HG03103 (cell line): ENCODE data around the gene RUNX1.

ENCODE experiments used
- ATAC-seq: cut with Tn5 transposase; IDR thresholded peaks from one replicate; pipeline ENCODE4 v1.9.1; 2021; ENCODE audit warnings: low read depth; ENCODE audit not compliant: unreplicated experiment

RUNX1 gene

DNA sequence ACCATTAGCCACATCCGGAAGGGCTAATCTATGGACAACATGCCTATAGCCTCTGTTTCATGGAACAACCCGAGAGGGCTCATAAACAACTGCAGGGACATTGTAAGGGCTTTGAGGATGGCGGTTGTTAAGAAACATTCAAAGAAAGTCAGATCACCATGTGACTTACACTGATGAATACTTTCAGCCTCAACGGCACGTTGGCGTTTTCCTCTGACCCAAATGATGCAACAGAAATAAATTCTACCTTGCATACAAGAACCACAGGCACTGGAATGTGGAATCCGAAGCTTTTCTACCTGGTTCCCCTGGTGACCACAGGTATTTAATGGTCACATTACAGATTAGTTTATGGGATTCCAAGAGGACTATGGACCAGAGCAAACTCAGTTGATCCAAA is 273.3 kb downstream of the RUNX1 start:
- no peak for ATAC-seq

DNA sequence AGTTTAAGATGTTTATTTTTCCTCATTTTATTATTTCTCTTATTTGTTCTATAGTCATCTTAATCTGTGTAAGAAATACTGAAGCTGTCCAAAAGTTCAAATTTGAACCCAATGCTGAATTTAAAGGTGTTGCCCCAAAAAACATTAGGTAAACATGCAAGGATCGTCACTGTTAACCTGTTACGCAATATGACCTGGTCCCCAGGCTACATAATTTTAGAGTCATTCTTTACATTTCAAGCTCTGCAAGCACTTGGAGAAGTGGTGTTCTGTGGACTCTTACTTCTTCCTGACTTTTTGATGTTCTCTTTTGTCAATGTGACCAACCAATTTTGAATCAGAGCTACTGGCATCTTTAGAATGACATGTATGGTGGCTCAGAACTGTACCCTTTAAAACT is 274.4 kb downstream of the RUNX1 start:
- no peak for ATAC-seq

- ATAC-seq: no peak
Observed at GRCh38 chr21:34771512-34772028, 277.5 kb downstream of the RUNX1 start.

- no peak for ATAC-seq
Observed at GRCh38 chr21:34770576-34770975, 278.5 kb downstream of the RUNX1 start.

- ATAC-seq: no peak
Observed at GRCh38 chr21:34768326-34768725, 280.8 kb downstream of the RUNX1 start.

DNA sequence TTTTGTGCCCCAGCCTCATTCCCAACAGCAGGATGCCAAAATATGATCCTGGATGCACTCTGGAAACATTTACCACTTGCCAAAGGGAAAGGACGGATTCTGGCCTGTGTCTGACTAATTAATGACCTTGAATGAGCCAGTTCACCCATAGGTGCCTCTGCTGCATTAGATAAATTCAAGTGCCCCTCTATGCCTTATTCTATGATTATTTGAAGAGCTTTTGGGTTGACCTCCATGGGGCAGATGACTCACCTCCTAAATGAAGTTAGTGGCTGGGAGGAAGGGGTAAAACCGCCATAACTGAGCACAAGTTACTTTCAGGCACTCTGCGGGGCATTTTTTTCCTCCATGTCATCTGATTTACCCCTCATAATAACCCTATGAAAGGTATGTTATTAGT is 282.2 kb downstream of the RUNX1 start:
- no peak for ATAC-seq

DNA sequence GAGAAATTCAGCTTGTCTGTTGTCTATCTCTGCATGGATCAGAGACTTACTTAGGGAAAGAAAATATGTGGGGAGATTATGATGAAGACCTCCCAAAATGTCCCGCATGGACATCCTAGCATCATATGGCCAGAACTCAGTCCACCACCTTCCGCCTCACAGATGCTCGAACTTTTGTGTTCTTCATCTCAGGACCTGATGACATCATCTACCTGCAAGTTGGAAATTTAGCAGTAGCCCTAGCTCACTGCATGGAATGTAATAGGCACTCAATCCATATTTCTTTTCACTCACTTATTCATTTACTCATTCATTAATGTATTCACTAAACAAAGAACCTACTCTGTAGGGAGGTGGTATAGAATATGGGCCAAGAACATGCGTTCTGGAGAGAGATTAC is 283.5 kb downstream of the RUNX1 start:
- ATAC-seq: no peak

GRCh38 chr21:34764715-34765284 is 284.3 kb downstream of the RUNX1 start:
- no peak for ATAC-seq

- no peak for ATAC-seq
Observed at GRCh38 chr21:34762786-34763185, 286.3 kb downstream of the RUNX1 start.

DNA sequence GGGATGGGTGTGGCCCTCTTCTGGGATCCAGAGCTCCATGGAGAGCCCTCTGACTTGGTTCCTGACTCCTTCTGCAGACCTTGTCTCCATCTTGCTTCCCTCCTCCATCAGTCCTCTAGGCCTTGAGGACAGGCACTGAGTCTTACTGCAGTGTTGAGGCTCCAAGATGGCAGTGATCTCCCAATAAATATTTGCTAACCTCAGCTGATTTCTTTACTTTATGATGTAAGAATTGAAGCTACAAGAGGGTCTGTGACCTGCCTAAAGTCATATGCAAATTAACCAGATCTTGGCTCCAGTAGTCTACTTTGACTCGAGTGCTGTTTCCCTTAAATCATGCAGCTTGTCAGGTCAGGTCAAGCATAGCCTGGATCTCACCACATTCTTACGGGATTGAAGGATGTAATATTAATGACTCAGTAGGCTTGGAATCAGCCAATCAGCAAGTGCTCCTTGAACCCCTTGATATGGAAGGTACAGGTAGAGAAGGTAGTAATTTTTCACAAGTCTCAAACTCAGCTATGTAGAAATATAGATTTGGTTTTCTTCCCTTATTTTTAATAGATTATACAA is 287.3 kb downstream of the RUNX1 start:
- no peak for ATAC-seq

DNA sequence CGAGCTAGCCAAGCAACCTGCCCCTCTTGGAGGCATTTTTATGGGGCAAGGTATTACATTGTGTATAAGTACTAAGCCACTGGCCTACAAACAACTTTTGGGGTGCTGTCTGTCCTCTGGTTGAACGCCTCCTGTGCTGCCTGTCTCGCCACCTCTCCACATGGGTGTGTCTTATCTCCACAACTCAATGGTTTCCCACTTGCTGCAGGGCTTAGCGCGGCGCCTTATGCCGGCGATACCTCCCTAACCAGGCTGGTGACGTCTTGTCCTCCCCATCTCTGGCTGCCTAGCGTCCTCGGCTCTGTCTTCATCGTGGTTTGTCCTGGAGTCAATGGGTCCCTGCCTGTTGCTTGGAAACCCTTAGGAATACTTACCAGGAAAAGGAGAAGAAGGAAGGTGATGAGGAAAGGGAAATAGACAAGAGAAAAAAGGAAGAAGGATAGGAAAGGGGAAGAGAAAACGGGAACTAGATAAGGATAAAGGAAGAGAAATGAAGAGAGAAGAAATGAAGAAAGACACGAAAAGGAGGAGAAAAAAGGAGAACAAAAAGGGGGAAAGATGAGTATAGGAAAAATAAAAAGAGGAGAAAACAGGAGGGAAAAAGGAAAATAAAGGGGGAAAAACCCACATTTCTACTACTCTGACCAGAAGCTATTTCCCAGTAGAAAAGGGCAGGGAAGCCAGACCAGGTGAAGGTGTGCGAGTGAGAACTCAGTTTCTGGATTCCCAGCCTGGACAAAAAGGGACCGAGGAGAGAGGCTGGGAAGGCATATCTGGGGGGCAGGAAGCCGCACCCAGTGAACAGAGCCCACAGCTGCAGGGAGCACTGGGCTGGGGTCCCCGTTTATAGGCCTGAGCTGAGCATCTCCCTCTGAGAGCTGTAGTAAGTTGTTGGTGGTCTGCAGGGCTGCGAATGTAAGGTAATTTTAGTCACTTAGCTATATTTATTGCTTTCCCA is 294.1 kb downstream of the RUNX1 start:
- no peak for ATAC-seq

DNA sequence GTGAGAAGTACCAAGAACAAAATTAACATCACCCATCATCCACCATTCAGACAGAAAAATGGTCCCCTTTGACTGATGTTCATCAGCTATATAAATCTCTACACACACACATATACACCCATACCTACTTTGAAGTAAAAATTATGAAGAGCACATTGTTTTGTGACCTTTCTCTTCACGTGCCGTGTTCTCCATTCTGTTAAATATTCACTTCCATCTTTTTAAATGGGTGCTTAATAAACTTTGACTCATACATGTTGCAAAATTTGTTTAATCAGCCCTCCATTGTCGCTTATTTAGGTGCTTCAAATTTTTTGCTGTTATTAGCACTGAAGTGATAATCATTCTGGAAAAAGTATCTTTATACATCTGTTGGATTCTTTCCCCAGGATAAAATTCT is 300.2 kb downstream of the RUNX1 start:
- ATAC-seq: no peak

DNA sequence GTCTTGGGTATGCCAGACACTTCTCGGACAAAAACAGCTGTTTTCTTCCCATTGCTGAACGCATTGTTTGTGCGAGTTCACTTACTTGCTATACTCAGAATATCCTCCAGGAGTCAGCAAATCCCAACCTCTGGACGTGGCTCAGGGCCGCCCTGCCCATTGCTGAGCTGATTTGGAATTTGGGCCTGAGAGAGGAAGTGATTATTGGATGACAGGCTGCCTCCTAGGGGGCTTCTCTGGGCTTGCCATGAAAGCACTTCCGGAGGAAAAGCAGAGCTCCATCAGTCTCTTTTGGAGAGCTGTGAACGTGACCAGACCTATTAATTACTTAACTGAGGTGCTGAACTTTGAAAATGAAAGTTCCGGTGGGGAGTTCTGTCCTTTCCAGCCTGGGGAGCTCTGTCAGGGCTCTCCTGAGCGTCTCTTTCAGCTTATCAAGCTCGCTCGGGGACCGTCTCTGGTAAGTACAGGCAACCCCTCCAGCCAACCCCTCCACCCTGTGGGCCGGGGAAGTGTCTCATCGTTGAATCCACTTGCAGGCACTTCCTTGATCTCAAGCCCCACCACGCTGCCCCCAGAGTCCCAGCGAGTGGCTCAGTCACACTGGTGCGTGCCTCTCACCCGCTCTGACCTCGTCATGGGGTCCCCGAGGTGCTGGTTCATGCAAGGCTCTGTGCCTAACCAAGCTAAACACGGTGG is 303.4 kb downstream of the RUNX1 start:
- no peak for ATAC-seq

DNA sequence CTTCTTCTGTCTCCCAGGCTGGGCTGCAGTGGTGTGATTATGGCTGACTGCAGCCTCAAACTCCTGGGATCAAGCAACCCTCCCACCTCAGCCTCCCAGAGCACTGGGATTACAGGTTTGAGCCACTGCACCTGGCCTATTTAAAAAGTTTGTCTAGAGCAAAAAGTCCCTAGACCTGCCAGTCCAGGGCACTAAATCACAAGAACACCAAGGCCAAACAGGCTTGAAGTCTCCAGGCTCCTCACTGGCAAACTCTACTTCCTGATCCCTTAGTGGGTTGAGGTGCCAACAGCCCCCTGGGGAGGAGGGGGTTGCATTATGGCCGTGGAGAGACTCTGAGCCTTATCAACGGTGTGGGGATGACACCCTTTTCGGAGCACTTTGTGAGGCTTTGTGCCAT is 304.3 kb downstream of the RUNX1 start:
- ATAC-seq: no peak

- no peak for ATAC-seq
Observed at GRCh38 chr21:34743831-34744230, 305.3 kb downstream of the RUNX1 start.

DNA sequence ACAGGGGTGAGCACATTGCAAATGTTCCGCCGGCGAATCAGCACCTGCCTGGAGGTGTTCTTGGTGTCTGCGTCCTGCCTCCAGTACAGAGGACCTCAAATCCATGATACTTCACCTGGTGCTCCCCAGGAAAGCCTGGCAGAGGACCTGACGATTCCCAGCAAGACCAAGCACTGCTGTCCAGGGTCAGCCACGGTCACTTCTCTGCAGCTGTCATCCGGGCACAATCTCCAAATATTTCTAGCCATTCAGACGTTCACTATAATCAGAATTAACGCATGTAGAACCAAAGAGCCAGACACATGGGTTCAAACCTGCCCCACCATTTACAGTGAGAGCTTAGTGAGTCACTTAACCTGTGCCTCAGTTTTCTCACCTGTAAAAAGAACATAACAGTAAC is 305.8 kb downstream of the RUNX1 start:
- ATAC-seq: no peak

GRCh38 chr21:34740198-34740597 is 308.9 kb downstream of the RUNX1 start:
- no peak for ATAC-seq
